Thyroid gland (tissue), 4 donors: ENCODE results near the gene ZNF860.

Experiments
- CTCF ChIP-seq, 6 experiments: fragments of 200-600 bp in 3 of 6; fragments of 450-650 bp in 3 of 6; sonication (generic) in 3 of 6; IDR thresholded peaks; one replicate each; pipeline ENCODE4 v1.5.1; 2016 to 2019; ENCODE audit warnings: antibody characterized with exemption in 6 of 6, mild to moderate bottlenecking in 2 of 6, inconsistent platforms in 1 of 6, moderate library complexity in 1 of 6
- POLR2A ChIP-seq, 2 donors: fragments of 450-650 bp; IDR thresholded peaks; one replicate each; pipeline ENCODE4 v1.6.1; 2017; ENCODE audit warnings: antibody characterized with exemption in 2 of 2, mild to moderate bottlenecking in 2 of 2, moderate library complexity in 1 of 2

DNA sequence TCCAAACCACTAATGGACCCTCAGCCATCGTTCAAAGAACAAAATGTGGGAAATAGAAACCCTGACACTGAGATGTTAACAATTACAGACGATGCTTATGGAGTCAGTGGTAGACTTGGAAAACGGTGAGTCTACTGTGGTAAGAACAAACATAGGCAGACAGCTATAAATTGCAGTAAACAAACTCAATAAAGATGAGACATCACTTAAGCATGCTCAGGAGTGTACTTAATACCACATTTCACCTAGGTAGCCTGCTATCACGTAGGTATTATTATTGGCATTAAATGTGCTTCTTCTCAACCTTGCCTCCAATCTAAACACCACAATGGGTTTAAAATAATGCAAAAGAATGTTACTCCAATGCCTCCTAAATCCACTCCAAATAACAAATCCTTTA is 3.0 kb upstream of the ZNF860 start:
- TF ChIP-seq CTCF (IDR thresholded peaks at IDR 0.05) (no peak), POLR2A (IDR thresholded peaks at IDR 0.05) (no peak)
